ENCODE measurements around the gene CELF3.

Gene CELF3

DNA sequence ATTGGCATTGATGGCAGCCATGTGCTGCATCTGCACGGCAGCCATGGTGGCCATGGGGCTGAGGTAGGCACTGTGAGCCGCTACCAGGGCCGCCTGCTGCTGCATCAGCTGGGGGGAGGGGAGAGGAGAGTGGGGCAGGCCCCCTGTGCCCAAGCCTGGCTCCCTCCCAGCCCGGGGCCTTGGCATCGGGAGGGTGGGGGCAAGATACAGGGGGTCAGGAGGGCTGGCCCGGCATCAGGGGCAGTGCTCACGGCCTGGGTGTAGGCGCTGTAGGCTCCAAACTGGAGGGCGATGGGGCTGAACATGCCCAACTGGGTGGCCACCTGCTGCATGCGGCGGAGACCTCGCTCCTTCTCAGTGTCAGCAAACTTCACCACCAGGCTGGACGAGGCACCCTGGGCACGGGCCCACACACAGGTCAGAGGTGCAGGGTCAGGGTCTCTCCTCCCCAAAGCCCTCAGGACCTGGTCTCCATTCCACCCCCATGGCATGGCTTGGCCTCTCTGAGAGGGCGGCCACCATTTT lies 9.0 kb downstream of the CELF3 start:
- H3K9ac ChIP-seq: no peak overlapping the region
- no peaks in the 10 kb centered on the region for H3K4me1 ChIP-seq (ENCODE audit: low read depth, poor library complexity, severe bottlenecking)
- H3K27ac ChIP-seq: no peak overlapping the region
- no peaks in the 10 kb centered on the region for H3K79me2 ChIP-seq (ENCODE audit: insufficient read depth, low read depth)
- H2AFZ ChIP-seq (ENCODE audit: low read depth): no peak overlapping the region
- H3K36me3 ChIP-seq (ENCODE audit: insufficient read depth): no peaks in the 10 kb centered on the region
- H3K4me2 ChIP-seq: no peak overlapping the region
- H3K27me3 ChIP-seq (ENCODE audit: insufficient read depth, low read depth): peaks cover 42% of the 10 kb centered on the region
- H4K20me1 ChIP-seq (ENCODE audit: insufficient read depth): no peaks in the 10 kb centered on the region
- TF ChIP-seq, protein P1, sequence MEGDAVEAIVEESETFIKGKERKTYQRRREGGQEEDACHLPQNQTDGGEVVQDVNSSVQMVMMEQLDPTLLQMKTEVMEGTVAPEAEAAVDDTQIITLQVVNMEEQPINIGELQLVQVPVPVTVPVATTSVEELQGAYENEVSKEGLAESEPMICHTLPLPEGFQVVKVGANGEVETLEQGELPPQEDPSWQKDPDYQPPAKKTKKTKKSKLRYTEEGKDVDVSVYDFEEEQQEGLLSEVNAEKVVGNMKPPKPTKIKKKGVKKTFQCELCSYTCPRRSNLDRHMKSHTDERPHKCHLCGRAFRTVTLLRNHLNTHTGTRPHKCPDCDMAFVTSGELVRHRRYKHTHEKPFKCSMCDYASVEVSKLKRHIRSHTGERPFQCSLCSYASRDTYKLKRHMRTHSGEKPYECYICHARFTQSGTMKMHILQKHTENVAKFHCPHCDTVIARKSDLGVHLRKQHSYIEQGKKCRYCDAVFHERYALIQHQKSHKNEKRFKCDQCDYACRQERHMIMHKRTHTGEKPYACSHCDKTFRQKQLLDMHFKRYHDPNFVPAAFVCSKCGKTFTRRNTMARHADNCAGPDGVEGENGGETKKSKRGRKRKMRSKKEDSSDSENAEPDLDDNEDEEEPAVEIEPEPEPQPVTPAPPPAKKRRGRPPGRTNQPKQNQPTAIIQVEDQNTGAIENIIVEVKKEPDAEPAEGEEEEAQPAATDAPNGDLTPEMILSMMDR (conservative IDR thresholded peaks at IDR 0.05; ENCODE audit: low read depth, low read length): no peak
- no peak overlapping the region for H3K4me3 ChIP-seq (IDR thresholded peaks at IDR 0.05; ENCODE audit: insufficient read depth, low read depth, low read length)

DNA sequence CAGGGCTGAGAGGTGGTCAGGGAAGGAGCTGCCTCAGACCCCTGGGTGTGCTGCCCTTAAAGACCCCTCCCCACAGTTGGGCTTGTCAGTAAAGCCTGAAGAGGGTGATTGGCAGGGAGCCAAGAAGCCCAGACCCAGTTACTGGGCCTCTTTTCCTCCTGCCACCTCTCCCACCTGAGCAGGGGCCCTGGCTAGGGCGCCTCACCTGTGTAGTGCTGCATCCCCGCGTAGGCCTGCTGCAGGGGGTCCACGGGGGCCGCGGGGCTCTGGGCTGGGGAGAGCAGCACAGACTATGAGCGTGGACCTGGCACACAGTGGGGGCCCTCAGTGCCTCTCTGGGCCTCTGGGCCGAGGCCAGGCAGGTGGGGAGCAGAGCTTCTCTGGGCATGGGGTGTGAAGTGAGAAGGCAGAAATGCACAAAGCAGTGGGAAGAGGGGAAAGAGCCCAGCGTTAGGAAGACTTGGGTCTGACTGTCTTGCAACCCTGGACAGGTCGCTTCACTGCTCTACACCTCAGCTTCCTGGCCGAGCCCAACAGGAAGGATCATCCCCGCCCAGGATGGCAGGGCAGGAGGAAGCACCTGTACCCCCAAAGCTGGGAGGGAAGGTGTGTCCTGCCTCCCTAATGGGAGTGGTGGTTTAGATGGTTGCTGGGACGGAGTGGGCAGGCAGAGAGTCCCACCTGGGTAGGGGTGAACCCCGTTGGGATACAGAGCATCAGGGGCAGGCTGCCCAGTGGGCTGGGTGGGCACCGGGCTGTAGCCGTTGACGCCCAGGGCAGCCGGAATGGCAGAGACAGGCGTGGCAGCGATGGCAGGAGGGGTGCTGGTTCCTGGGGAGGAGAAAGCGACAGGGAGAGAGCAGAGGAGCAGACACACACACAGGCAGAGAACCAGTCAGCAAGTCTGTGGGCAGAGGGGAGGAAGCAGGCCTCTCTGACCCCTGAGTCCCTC lies 9.9 kb downstream of the CELF3 start:
- TF ChIP-seq, protein P1 (conservative IDR thresholded peaks at IDR 0.05; ENCODE audit: low read depth, low read length): no peak
- Histone ChIP-seq H3K27me3 (ENCODE audit: insufficient read depth, low read depth) (peaks cover 33% of the 10 kb centered on the region), H4K20me1 (ENCODE audit: insufficient read depth) (no peaks in the 10 kb centered on the region), H3K27ac (no peak overlapping the region), H3K79me2 (ENCODE audit: insufficient read depth, low read depth) (no peaks in the 10 kb centered on the region), H3K4me3 (IDR thresholded peaks at IDR 0.05; ENCODE audit: insufficient read depth, low read depth, low read length) (no peak overlapping the region), H2AFZ (ENCODE audit: low read depth) (no peak overlapping the region), H3K4me1 (ENCODE audit: low read depth, poor library complexity, severe bottlenecking) (no peaks in the 10 kb centered on the region), H3K36me3 (ENCODE audit: insufficient read depth) (no peaks in the 10 kb centered on the region), H3K9ac (no peak overlapping the region), H3K4me2 (no peak overlapping the region)

GRCh38 chr1:151705753-151706463 lies 10.7 kb downstream of the CELF3 start:
- Histone ChIP-seq H3K4me2 (no peak overlapping the region), H3K79me2 (ENCODE audit: insufficient read depth, low read depth) (no peaks in the 10 kb centered on the region), H3K27ac (no peak overlapping the region), H3K36me3 (ENCODE audit: insufficient read depth) (no peaks in the 10 kb centered on the region), H3K9ac (no peak overlapping the region), H3K27me3 (ENCODE audit: insufficient read depth, low read depth) (peaks cover 25% of the 10 kb centered on the region), H4K20me1 (ENCODE audit: insufficient read depth) (no peaks in the 10 kb centered on the region), H3K4me3 (IDR thresholded peaks at IDR 0.05; ENCODE audit: insufficient read depth, low read depth, low read length) (no peak overlapping the region), H2AFZ (ENCODE audit: low read depth) (no peak overlapping the region), H3K4me1 (ENCODE audit: low read depth, poor library complexity, severe bottlenecking) (no peaks in the 10 kb centered on the region)
- TF ChIP-seq, protein P1 (conservative IDR thresholded peaks at IDR 0.05; ENCODE audit: low read depth, low read length): no peak

GRCh38 chr1:151705146-151705545 lies 11.5 kb downstream of the CELF3 start:
- TF ChIP-seq, protein P1 (conservative IDR thresholded peaks at IDR 0.05; ENCODE audit: low read depth, low read length): no peak
- H3K36me3 ChIP-seq (ENCODE audit: insufficient read depth): no peaks in the 10 kb centered on the region
- H3K27me3 ChIP-seq (ENCODE audit: insufficient read depth, low read depth): peaks cover 19% of the 10 kb centered on the region
- H3K79me2 ChIP-seq (ENCODE audit: insufficient read depth, low read depth): no peaks in the 10 kb centered on the region
- no peak overlapping the region for H2AFZ ChIP-seq (ENCODE audit: low read depth)
- no peaks in the 10 kb centered on the region for H4K20me1 ChIP-seq (ENCODE audit: insufficient read depth)
- no peak overlapping the region for H3K4me2 ChIP-seq
- H3K9ac ChIP-seq: no peak overlapping the region
- H3K4me3 ChIP-seq (IDR thresholded peaks at IDR 0.05; ENCODE audit: insufficient read depth, low read depth, low read length): no peak overlapping the region
- H3K4me1 ChIP-seq (ENCODE audit: low read depth, poor library complexity, severe bottlenecking): no peaks in the 10 kb centered on the region
- no peak overlapping the region for H3K27ac ChIP-seq

All from KMS-11 (cell line).